ENCODE measurements around the gene PITRM1. TPM values are rescaled to one million over a fixed set of nuclear protein-coding genes. Genes with fewer than 3 reads are reported as not detected.

Gene PITRM1
- total and polyA plus RNA-seq, 2 experiments from 2014 or later, result 59.3 to 65.0 TPM

GRCh38 chr10:3150961-3151360 is 21.6 kb downstream of the PITRM1 start:
- Histone ChIP-seq H3K4me3 (no peak overlapping the region), H3K27ac (no peak overlapping the region), H3K4me1 (ENCODE audit: low read depth) (no peaks in the 10 kb centered on the region), H3K27me3 (no peaks in the 10 kb centered on the region), H3K36me3 (peaks cover 72% of the 10 kb centered on the region), H3K9me3 (ENCODE audit: low read depth) (no peaks in the 10 kb centered on the region)
- TF ChIP-seq, protein P1, sequence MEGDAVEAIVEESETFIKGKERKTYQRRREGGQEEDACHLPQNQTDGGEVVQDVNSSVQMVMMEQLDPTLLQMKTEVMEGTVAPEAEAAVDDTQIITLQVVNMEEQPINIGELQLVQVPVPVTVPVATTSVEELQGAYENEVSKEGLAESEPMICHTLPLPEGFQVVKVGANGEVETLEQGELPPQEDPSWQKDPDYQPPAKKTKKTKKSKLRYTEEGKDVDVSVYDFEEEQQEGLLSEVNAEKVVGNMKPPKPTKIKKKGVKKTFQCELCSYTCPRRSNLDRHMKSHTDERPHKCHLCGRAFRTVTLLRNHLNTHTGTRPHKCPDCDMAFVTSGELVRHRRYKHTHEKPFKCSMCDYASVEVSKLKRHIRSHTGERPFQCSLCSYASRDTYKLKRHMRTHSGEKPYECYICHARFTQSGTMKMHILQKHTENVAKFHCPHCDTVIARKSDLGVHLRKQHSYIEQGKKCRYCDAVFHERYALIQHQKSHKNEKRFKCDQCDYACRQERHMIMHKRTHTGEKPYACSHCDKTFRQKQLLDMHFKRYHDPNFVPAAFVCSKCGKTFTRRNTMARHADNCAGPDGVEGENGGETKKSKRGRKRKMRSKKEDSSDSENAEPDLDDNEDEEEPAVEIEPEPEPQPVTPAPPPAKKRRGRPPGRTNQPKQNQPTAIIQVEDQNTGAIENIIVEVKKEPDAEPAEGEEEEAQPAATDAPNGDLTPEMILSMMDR (IDR thresholded peaks at IDR 0.05; ENCODE audit: low read depth, low read length), result no peak
- no peak for DNase-seq (ENCODE audit: low read depth in 1 of 2, low spot score in 1 of 2)

DNA sequence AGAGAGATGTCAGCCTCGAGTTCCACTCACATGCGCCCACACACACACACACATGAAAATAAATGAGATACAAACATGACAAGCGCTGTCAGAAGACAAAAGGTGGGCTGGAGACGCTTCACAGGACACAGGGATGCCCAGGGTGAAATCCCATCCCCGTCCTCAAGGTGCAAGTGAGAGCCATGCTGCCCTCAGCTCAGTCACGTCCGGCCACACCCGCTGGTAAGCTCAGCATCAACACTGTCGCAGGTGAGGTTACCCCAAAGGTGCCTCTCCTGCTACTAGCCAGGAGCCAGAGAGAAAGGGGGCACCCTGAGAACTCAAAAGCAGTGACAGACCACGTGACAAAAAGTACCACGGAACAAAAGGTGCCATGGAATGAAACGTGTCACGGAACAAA is 22.2 kb downstream of the PITRM1 start:
- H3K4me3 ChIP-seq, result no peak overlapping the region
- no peak for DNase-seq (ENCODE audit: low read depth in 1 of 2, low spot score in 1 of 2)
- peaks cover 70% of the 10 kb centered on the region for H3K36me3 ChIP-seq
- TF ChIP-seq, protein P1 (IDR thresholded peaks at IDR 0.05; ENCODE audit: low read depth, low read length), result no peak
- no peaks in the 10 kb centered on the region for H3K4me1 ChIP-seq (ENCODE audit: low read depth)
- H3K9me3 ChIP-seq (ENCODE audit: low read depth), result no peaks in the 10 kb centered on the region
- no peaks in the 10 kb centered on the region for H3K27me3 ChIP-seq
- H3K27ac ChIP-seq, result no peak overlapping the region

- TF ChIP-seq, protein P1 (IDR thresholded peaks at IDR 0.05; ENCODE audit: low read depth, low read length), result no peak
- H3K27ac ChIP-seq, result no peak overlapping the region
- DNase-seq (ENCODE audit: low read depth in 1 of 2, low spot score in 1 of 2), result no peak
- H3K36me3 ChIP-seq, result peaks cover 70% of the 10 kb centered on the region
- no peaks in the 10 kb centered on the region for H3K9me3 ChIP-seq (ENCODE audit: low read depth)
- no peak overlapping the region for H3K4me3 ChIP-seq
- no peaks in the 10 kb centered on the region for H3K27me3 ChIP-seq
- H3K4me1 ChIP-seq (ENCODE audit: low read depth), result no peaks in the 10 kb centered on the region
Observed at GRCh38 chr10:3149918-3150317, 22.7 kb downstream of the PITRM1 start.

DNA sequence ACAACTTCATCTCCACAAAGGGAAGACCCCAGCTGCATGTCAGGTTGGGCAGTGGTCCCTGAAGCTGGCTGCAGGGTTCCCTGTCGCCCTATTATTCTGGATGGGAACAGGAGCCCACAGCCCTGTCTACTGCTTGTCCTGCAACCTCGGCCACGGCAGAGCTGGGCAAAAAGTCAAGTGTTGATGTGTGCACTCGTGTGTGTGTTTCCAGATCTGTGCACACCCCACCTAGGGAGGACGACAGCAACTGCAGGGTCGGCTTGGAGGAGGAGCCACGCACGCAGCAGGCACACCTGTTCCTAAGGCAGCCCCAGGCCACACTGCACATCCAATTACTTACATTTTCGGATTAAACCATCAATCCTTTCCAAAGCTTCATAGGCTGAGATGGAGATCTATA is 23.6 kb downstream of the PITRM1 start:
- no peaks in the 10 kb centered on the region for H3K27me3 ChIP-seq
- H3K4me3 ChIP-seq, result no peak overlapping the region
- no peak for DNase-seq (ENCODE audit: low read depth in 1 of 2, low spot score in 1 of 2)
- TF ChIP-seq, protein P1 (IDR thresholded peaks at IDR 0.05; ENCODE audit: low read depth, low read length), result no peak
- no peaks in the 10 kb centered on the region for H3K4me1 ChIP-seq (ENCODE audit: low read depth)
- no peak overlapping the region for H3K27ac ChIP-seq
- peaks cover 70% of the 10 kb centered on the region for H3K36me3 ChIP-seq
- no peaks in the 10 kb centered on the region for H3K9me3 ChIP-seq (ENCODE audit: low read depth)

DNA sequence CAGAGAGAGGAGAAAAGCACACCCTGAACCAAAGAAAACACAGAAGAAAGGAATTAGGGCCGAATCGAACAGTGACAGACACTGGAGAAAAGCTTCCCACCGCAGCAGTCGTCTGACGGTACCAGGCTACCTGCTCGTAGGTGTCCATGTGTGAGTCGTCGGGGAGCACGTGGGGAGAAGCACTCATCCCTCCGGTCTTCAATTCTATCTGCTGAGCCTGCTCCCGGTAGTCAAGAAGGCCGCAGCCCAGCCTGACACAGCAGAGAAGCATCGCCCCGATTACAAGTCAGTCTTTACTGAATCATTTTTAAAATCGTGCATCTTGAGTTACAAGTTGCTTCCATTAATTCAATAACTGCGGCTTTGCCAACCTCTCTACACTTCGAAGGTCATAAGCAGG is 24.5 kb downstream of the PITRM1 start:
- H3K9me3 ChIP-seq (ENCODE audit: low read depth), result no peaks in the 10 kb centered on the region
- no peaks in the 10 kb centered on the region for H3K4me1 ChIP-seq (ENCODE audit: low read depth)
- peaks cover 71% of the 10 kb centered on the region for H3K36me3 ChIP-seq
- TF ChIP-seq, protein P1 (IDR thresholded peaks at IDR 0.05; ENCODE audit: low read depth, low read length), result no peak
- H3K4me3 ChIP-seq, result no peak overlapping the region
- no peak overlapping the region for H3K27ac ChIP-seq
- H3K27me3 ChIP-seq, result no peaks in the 10 kb centered on the region
- no peak for DNase-seq (ENCODE audit: low read depth in 1 of 2, low spot score in 1 of 2)
